Measurements from ENCODE around the gene INTS3. TPM values are rescaled to one million over a fixed set of nuclear protein-coding genes. Genes with fewer than 3 reads are reported as not detected.
"Not testable (repeated sequence)": the region's sequence is repeated elsewhere in the genome, so short reads cannot be mapped to it uniquely, and the experiment has no call there.

Gene INTS3
- total and polyA plus RNA-seq, 8 donors: 13.5 to 56.2 (median 20.0) TPM

DNA sequence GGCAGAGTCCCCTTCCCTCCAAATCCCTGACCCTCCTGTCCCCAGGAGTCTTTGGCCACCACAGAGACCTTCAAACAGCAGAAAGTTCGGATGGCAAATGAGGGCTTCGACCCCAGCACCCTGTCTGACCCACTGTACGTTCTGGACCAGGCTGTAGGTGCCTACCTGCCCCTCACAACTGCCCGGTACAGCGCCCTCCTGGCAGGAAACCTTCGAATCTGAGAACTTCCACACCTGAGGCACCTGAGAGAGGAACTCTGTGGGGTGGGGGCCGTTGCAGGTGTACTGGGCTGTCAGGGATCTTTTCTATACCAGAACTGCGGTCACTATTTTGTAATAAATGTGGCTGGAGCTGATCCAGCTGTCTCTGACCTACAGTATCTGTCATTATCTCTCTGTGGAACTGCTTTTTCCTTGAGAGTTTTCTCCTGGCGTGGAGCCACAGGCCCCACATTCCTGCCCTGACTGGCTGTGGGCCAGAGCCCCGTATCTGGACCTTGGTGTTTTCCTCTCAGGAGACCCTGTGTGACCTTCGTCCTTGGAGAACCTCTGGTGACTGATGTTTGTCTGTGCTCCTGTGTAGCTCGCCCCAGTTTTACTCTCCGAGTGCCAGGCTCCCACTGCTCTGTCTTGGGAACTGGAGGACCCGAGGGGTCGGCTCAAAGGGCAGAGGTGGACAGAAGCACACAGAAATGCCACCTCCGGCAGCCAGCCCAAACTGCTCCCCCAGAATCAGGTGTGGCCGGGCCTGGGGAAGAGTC is 52.1 kb downstream of the INTS3 start:
- no peaks in the 10 kb centered on the region for H3K36me3 ChIP-seq
- H3K4me1 ChIP-seq: peaks cover 21 to 53% (median 23%) of the 10 kb centered on the region in 3 donors
- ATAC-seq (peak in 1 of 4 donors; percentile 17), FAIRE-seq (no peak), DNase-seq (peak in 4 of 6 donors; percentile 59 to 66 (median 60))
- WGBS, 2 donors: 22 to 24% methylated on average over 17 of the region's 17 CpGs
- H3K9me3 ChIP-seq: no peaks in the 10 kb centered on the region
- no peak for TF ChIP-seq CTCF (IDR thresholded peaks at IDR 0.05)
- H3K27ac ChIP-seq: peak overlapping the region in 2 of 4 donors; percentile 30 to 33
- no peaks in the 10 kb centered on the region for H3K27me3 ChIP-seq
- intact Hi-C loops (cut with DNase I): no loop called here
- no peak overlapping the region for H3K4me3 ChIP-seq

GRCh38 chr1:153780551-153780950 is 52.7 kb downstream of the INTS3 start:
- FAIRE-seq (no peak), DNase-seq (no peak), ATAC-seq (no peak)
- no peaks in the 10 kb centered on the region for H3K9me3 ChIP-seq
- intact Hi-C loops (cut with DNase I): no loop called here
- no peaks in the 10 kb centered on the region for H3K27me3 ChIP-seq
- peak overlapping the region in 2 of 4 donors; percentile 30 to 33 for H3K27ac ChIP-seq
- H3K4me1 ChIP-seq: peaks cover 21 to 53% (median 23%) of the 10 kb centered on the region in 3 donors
- H3K36me3 ChIP-seq: no peaks in the 10 kb centered on the region
- WGBS, 2 donors: 53 to 58% methylated on average over 4 of the region's 4 CpGs
- no peak overlapping the region for H3K4me3 ChIP-seq
- no peak for TF ChIP-seq CTCF (IDR thresholded peaks at IDR 0.05)

DNA sequence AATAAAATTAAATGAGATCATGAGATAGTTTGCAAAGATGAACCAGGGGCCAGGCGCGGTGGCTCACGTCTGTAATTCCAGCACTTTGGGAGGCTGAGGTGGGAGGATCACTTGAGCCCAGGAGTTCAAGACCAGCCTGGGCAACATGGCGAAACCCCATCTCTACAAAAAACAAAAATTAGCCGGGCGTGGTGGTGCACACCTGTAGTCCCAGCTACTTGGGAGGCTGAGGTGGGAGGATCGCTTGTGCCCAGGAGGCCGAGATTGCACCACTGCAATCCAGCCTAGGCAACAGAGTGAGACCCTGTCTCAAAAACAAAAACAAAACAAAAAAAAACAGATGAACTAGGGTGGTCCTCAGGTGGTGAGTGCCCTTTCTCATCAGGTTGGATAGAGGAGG is 54.8 kb downstream of the INTS3 start:
- peak overlapping the region; percentile 91 to 95 (median 94) for H3K27ac ChIP-seq
- intact Hi-C loops (cut with DNase I); H3K9me3 ChIP-seq; H3K27me3 ChIP-seq; FAIRE-seq; ATAC-seq; H3K36me3 ChIP-seq: not testable (repeated sequence)
- 88 to 92% methylated on average over 8 of the region's 8 CpGs for WGBS, 2 donors
- H3K4me3 ChIP-seq: peak overlapping the region in 2 of 4 donors; percentile 53 to 60
- peaks cover 16 to 38% (median 17%) of the 10 kb centered on the region in 3 donors for H3K4me1 ChIP-seq
- peak in 1 of 6 donors; percentile 17 for DNase-seq

GRCh38 chr1:153783233-153784190 is 55.7 kb downstream of the INTS3 start:
- intact Hi-C loops (cut with DNase I): no loop called here
- no peak for FAIRE-seq

More at GRCh38 chr1:153783233-153784190, 55.7 kb downstream of the INTS3 start:
- Histone ChIP-seq H3K36me3 (no peaks in the 10 kb centered on the region), H3K4me3 (peak overlapping the region; percentile 18 to 85 (median 56)), H3K27ac (peak overlapping the region; percentile 91 to 95 (median 94)), H3K9me3 (no peaks in the 10 kb centered on the region), H3K27me3 (no peaks in the 10 kb centered on the region), H3K4me1 (peaks cover 13 to 29% (median 17%) of the 10 kb centered on the region in 3 donors)
- TF ChIP-seq CTCF (IDR thresholded peaks at IDR 0.05): peak in 1 of 4 donors; percentile 11
- ATAC-seq: peak; percentile 91 to 97 (median 95)
- WGBS, 2 donors: 0% methylated on average over 57 to 61 of the region's 61 CpGs
- DNase-seq: peak; percentile 86 to 96 (median 91)

All from pancreas (tissue), 10 donors.